ENCODE results near the gene EXD2. TPM values are rescaled to one million over a fixed set of nuclear protein-coding genes. Genes with fewer than 3 reads are reported as not detected.

The EXD2 gene
- total RNA-seq, 1 donor from 2014 or later = 21.0 TPM

GRCh38 chr14:69262516-69262915 lies 71.2 kb downstream of the EXD2 start:
- no peak for TF ChIP-seq CTCF (IDR thresholded peaks at IDR 0.05; ENCODE audit: unreplicated experiment)
- peaks cover 14% of the 10 kb centered on the region for H3K27me3 Mint-ChIP-seq (ENCODE audit: unreplicated experiment)
- H3K4me1 Mint-ChIP-seq (ENCODE audit: unreplicated experiment) = peaks cover 8% of the 10 kb centered on the region
- H3K36me3 Mint-ChIP-seq (ENCODE audit: low read depth, unreplicated experiment) = no peaks in the 10 kb centered on the region
- H3K4me3 Mint-ChIP-seq (ENCODE audit: unreplicated experiment) = no peak overlapping the region
- DNase-seq (ENCODE audit: low spot score) = no peak
- H3K9me3 Mint-ChIP-seq (ENCODE audit: unreplicated experiment) = no peaks in the 10 kb centered on the region
- peak overlapping the region; percentile 21 for H3K27ac Mint-ChIP-seq (ENCODE audit: unreplicated experiment)

- no peak for DNase-seq (ENCODE audit: low spot score)
- no peak for TF ChIP-seq CTCF (IDR thresholded peaks at IDR 0.05; ENCODE audit: unreplicated experiment)
- Mint-ChIP-seq H3K4me1 (ENCODE audit: unreplicated experiment) (peaks cover 8% of the 10 kb centered on the region), H3K27me3 (ENCODE audit: unreplicated experiment) (peaks cover 12% of the 10 kb centered on the region), H3K27ac (ENCODE audit: unreplicated experiment) (no peak overlapping the region), H3K36me3 (ENCODE audit: low read depth, unreplicated experiment) (no peaks in the 10 kb centered on the region), H3K4me3 (ENCODE audit: unreplicated experiment) (no peak overlapping the region), H3K9me3 (ENCODE audit: unreplicated experiment) (no peaks in the 10 kb centered on the region)
Measured at GRCh38 chr14:69263364-69263763, 72.1 kb downstream of the EXD2 start.

- no peaks in the 10 kb centered on the region for H3K9me3 Mint-ChIP-seq (ENCODE audit: unreplicated experiment)
- H3K36me3 Mint-ChIP-seq (ENCODE audit: low read depth, unreplicated experiment) = no peaks in the 10 kb centered on the region
- peaks cover 8% of the 10 kb centered on the region for H3K27me3 Mint-ChIP-seq (ENCODE audit: unreplicated experiment)
Measured at GRCh38 chr14:69263771-69264170, 72.5 kb downstream of the EXD2 start.

GRCh38 chr14:69266572-69267345 lies 75.5 kb downstream of the EXD2 start:
- TF ChIP-seq CTCF (IDR thresholded peaks at IDR 0.05; ENCODE audit: unreplicated experiment) = no peak
- Mint-ChIP-seq H3K36me3 (ENCODE audit: low read depth, unreplicated experiment) (no peaks in the 10 kb centered on the region), H3K4me3 (ENCODE audit: unreplicated experiment) (no peak overlapping the region), H3K9me3 (ENCODE audit: unreplicated experiment) (no peaks in the 10 kb centered on the region), H3K27me3 (ENCODE audit: unreplicated experiment) (peaks cover 5% of the 10 kb centered on the region), H3K27ac (ENCODE audit: unreplicated experiment) (no peak overlapping the region), H3K4me1 (ENCODE audit: unreplicated experiment) (no peaks in the 10 kb centered on the region)
- no peak for DNase-seq (ENCODE audit: low spot score)

More at GRCh38 chr14:69263771-69264170, 72.5 kb downstream of the EXD2 start:
- no peak for DNase-seq (ENCODE audit: low spot score)
- H3K4me1 Mint-ChIP-seq (ENCODE audit: unreplicated experiment) = peaks cover 8% of the 10 kb centered on the region
- H3K27ac Mint-ChIP-seq (ENCODE audit: unreplicated experiment) = no peak overlapping the region
- no peak for TF ChIP-seq CTCF (IDR thresholded peaks at IDR 0.05; ENCODE audit: unreplicated experiment)
- H3K4me3 Mint-ChIP-seq (ENCODE audit: unreplicated experiment) = no peak overlapping the region

GRCh38 chr14:69267492-69267891 lies 76.2 kb downstream of the EXD2 start:
- DNase-seq (ENCODE audit: low spot score) = no peak
- Mint-ChIP-seq H3K27me3 (ENCODE audit: unreplicated experiment) (peaks cover 5% of the 10 kb centered on the region), H3K9me3 (ENCODE audit: unreplicated experiment) (no peaks in the 10 kb centered on the region), H3K36me3 (ENCODE audit: low read depth, unreplicated experiment) (no peaks in the 10 kb centered on the region), H3K27ac (ENCODE audit: unreplicated experiment) (no peak overlapping the region), H3K4me1 (ENCODE audit: unreplicated experiment) (no peaks in the 10 kb centered on the region), H3K4me3 (ENCODE audit: unreplicated experiment) (no peak overlapping the region)
- TF ChIP-seq CTCF (IDR thresholded peaks at IDR 0.05; ENCODE audit: unreplicated experiment) = no peak

Measured in endothelial cell (in vitro differentiated cells).